NCI-H2029 (cell line): ENCODE measurements around the gene ZFYVE21.

Experiments used
- DNase-seq: peaks from one replicate; lab custom pipeline; 2025; lab: John Stamatoyannopoulos, UW

ZFYVE21 gene

GRCh38 chr14:103705504-103706284 lies 9.9 kb upstream of the ZFYVE21 start:
- no peak for DNase-seq

DNA sequence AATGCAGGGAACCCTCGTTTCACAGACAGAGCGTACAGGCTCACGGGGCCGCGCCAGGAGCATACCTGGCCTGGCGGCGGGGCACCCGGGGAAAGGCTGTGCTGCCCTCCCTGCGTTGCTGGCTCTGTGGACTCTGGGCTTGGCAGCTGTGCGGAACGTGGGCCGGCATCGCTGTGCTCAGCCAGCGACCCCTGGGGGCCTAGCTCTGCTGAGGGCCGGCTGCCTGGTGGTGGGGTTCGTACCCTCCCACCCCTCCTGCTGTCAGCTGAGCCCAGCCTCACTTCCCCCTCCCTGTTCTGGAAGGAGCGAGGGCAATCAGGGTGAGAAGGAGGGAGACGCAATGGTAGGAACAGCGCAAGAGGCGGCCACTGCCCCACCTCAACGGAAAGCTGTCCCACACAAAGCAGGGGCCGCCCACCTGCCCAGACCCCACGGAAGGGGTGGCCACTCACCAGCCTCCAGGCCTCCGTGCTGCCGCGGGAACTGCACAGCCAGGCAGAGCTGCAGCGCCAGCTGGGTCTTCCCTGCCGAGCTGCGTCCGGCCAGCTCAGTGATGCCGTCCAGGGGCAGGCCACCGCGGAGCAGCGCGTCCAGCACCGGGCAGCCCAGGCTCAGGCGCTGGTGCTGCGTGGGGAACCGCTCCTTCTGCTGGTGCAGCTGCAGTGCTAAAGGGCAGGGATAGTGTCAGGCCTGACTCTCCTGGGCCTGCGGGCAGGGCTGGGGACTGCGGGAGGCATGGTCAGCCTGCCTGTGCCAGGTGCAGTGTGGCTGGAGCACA lies 8.9 kb upstream of the ZFYVE21 start:
- DNase-seq = no peak

DNA sequence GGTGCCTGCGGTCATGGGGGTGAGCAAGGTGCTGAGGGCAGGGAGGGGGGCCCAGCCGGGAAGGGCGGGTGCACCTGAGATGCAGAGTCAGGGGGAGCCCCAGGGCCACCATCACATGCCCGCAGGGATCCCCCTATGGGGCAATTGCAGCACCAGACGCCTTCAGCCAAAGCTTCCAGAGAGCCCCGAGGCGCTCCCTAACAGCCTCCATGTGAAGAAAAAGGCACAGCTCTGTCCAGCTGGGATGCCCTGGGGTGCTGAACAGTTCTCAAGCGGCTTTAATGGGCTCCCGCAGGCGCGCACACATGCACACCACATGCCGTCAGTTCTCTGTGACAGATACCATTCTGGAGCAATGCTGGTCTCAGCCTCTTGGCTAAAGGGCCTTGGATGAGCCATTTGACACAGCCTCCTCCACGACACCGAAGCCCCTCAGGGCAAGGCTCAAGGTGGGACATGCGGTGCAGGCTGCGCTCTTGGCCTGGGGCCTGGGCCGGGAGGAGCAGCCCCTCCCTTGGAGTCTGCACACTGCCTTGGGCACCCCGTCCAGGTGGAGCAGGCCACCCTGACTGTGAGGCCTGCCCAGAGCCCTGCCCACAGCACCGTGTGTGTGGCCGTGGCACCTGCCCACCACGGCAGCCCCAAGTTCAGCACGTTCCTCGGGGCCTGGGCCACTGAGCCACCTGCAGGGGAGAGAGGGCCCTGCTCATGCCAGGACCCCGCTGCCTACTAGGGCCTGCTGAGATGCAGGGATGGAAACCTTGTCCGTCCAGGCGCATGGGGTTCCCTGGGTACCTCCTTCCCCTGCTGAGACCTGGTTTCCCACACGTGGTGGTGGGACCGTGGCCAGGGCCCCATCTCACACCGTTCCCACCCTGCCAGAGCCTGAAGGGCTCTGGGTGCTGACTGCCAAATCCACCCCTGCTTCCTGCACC lies 8.0 kb upstream of the ZFYVE21 start:
- DNase-seq = no peak

DNA sequence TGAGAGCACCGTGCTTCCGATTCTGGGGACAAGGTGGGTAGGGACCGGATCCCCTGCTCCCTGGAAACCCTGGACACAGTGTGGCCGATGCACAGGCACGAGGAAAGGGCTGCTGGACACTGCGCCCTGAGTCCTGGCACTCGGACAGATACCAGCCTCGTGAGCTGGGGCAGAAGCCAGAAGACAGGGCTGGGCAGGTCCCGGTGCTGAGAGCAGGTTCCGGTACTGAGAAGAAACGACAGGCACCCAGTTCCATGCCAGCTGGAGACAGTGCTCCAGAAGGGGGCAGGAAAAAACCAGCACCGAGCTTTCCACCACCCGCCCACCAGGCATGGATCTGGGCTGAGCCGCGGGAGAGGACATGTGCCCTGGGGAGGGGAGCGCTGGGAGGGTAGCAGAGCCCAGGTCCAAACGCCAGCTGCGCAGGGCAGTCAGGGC lies 6.8 kb upstream of the ZFYVE21 start:
- DNase-seq = no peak

DNA sequence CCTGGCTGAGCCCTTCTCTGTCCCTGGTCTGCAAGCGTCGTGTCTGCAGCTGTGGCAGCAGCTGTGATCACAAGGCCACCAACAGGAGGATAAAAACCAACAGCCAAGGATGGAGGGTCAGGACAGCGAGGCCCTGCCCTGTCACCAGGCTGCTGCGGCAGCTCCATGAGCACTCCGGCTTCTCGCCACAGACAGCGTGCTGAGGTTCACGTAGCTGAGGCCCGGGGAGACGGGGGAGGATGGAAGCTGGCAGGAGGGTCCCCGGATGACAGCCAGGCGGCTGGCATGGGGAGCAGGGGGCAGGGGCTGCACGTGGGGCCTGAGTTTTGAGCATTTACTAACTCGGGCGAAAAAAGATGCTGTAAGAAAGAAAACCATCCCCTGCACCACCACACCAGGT lies 5.8 kb upstream of the ZFYVE21 start:
- DNase-seq = no peak

GRCh38 chr14:103710771-103711377 lies 4.7 kb upstream of the ZFYVE21 start:
- no peak for DNase-seq

- peak; percentile 19 for DNase-seq
These were observed 3.8 kb upstream of the ZFYVE21 start for GRCh38 chr14:103711516-103712431.

GRCh38 chr14:103712633-103713247 lies 2.9 kb upstream of the ZFYVE21 start:
- DNase-seq = no peak

- DNase-seq = no peak
These were observed 2.1 kb upstream of the ZFYVE21 start for GRCh38 chr14:103713304-103714062.

DNA sequence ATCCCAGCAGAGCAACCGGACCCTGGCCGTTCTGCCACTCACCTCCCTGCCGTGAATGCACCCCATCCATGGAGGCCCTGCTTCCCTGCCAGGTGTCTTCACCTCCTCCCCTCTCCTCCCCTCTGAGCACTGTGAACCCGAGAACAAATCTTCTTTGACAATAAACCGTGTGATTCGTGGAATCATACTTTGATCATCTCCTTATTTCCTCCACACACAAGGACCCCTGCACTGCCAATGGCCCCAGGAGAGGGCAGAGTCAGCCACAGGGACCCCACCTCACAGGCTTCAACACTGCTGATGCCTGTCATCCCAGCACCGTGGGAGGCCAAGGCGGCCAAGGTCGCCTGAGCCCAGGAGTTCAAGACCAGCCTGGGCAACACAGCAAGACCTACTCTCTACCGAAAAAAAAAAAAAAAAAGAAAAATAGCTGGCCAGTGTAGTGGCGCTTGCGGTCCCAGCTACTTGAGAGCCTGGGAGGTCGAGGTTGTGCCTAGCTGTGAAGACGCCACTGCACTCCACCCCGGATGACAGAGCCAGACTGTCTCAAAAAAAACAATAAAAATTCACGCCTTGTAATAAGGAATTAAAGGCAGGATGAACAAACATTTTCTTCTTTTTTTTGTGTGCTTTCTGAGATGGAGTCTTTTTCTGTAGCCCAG lies 1.4 kb upstream of the ZFYVE21 start:
- DNase-seq = no peak

GRCh38 chr14:103716091-103716801 lies 636 bp downstream of the ZFYVE21 start:
- no peak for DNase-seq

- DNase-seq = no peak
These were observed 1.3 kb downstream of the ZFYVE21 start for GRCh38 chr14:103716899-103717411.

- DNase-seq = no peak
These were observed 3.0 kb downstream of the ZFYVE21 start for GRCh38 chr14:103718572-103718971.

DNA sequence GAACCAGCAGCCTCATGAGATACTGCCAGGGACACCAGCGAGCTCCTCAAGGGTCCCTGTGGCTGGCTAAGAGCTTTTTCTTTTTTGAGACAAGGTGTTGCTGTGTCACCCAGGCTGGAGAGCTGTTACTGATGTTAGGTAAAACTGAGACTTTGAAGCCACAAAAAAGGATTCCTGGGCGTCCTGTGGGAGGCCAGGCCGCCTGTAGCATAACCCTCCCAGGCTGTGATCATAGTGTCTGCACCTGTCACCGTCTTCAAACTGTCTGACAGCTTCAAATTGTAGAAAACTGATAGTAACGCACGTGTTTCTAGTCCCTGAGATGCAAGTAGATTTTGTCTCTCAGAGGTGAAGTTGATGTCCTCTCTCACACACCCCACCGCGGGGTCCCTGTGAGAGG lies 4.1 kb downstream of the ZFYVE21 start:
- DNase-seq = no peak

DNA sequence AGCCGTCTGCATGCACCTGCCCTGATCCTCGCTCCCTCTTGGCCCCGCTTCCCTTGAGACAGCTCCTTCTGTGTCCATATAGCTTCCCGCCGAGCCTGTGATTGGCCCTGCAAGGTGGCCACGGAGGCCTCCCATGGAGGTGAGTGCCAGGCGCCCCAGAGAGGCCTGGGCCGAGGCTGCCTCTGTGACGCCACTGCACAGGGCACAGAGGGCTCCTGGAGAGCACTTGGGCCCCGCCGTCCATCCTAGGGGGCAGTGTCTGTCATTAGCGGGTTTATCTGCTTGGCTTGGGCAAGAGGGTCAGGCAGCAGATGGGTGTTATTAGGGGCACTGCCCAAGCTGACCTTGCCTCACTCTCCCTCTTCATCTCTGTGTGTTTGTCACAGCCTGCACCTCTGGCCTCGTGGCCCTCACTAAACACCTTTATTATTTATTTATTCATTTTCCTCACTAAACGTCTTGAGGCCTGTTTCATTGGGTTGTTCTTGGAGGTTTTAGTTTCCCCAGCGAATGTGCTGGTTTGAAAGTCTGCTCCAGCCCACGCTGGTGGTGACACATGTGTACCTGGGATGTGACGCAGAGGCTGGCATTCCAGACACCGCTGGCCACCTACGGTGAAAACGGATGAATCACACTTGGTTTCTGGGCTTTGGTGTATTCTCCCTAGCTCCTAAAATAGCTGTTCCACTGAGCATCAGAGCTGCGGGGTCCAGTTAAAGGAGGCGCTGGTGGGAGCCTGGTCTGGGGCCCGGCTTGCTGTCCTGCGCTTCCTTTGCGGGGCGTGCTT lies 5.9 kb downstream of the ZFYVE21 start:
- DNase-seq = no peak

GRCh38 chr14:103723748-103724081 lies 8.1 kb downstream of the ZFYVE21 start:
- DNase-seq = no peak

DNA sequence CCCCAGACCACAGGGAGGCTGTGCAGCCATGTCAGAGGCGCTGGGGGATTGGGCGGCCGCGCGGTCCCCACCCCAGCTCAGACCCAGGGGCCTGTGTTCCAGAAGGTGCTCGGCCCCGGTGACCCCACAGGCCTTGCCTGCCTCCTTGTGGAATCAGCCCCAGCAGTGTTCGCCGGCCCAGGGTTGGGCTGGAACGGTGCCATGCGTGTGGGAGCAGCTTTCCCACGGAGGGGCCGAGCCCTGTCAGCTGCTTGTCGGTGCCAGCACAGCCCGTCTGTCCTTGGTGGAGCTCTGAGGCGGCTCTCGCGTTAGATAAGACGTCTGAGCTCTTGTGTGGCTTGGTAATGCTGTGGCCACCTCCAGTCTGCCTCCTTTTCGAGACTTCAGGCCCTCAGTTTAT lies 8.5 kb downstream of the ZFYVE21 start:
- DNase-seq = no peak
